ENCODE data around the gene AXIN1. TPM values are rescaled to one million over a fixed set of nuclear protein-coding genes. Genes with fewer than 3 reads are reported as not detected.

AXIN1 gene
- total and polyA plus RNA-seq, 9 of the 15 experiments (the other 6 are each of a cell fraction or from before 2014, with no cell fraction given) = 0.42 to 58.0 (median 25.9) TPM

DNA sequence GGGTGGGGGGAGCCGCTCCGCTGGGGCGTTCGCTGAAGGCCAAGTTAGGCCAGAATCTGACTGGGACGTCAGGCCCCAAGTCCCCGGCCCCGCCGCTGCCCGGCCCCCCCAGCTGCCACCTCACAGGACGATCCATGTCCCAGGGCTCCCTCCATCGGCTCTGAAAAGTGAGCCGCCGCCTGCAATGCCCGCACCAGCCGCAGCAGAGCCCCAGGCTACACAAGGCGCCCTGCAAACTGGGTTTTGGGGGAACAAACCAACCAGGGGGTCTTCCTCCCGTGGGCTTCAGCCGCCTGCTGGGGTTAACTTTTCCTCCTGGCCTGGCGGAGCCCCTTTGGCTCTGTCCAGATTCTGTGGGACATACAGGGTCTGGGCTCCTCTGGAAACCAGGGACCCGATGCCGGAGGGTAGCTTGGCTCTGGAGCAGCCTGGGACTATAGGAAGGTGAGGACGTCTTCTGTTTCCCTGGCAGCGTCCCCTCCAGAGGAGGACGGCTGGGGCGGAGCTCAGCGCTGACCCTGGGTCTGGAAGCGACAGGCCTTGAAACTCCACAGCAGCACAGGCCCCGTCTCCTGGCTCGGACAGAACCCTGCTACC is 45.3 kb upstream of the AXIN1 start (continued):
- TF ChIP-seq MNT (conservative IDR thresholded peaks at IDR 0.05) (no peak), EP400 (IDR thresholded peaks at IDR 0.05) (peak; percentile 44), CBX8 (IDR thresholded peaks at IDR 0.05; ENCODE audit: borderline replicate concordance, extremely low read depth, low read depth, low read length, poor library complexity, severe bottlenecking) (no peak), DMBX1 (CRISPR knock-in tag; IDR thresholded peaks at IDR 0.05; ENCODE audit: borderline replicate concordance) (no peak), CREM (IDR thresholded peaks at IDR 0.05; ENCODE audit: low read depth) (peak; percentile 24; the same call in 1 of the 2 replicates), ZKSCAN8 (CRISPR knock-in tag; IDR thresholded peaks at IDR 0.05) (no peak), RBM17 (IDR thresholded peaks at IDR 0.05; ENCODE audit: borderline replicate concordance, low read depth, low read length) (no peak), NR2C1 (IDR thresholded peaks at IDR 0.05) (no peak), NR2C1 (tag; IDR thresholded peaks at IDR 0.05) (no peak), NUFIP1 (IDR thresholded peaks at IDR 0.05; ENCODE audit: partially characterized antibody) (no peak), ATF3 (IDR thresholded peaks at IDR 0.05) (no peak), ATF3 (CRISPR knock-in tag; conservative IDR thresholded peaks at IDR 0.05) (no peak), ZNF76 (CRISPR knock-in tag; IDR thresholded peaks at IDR 0.05; ENCODE audit: borderline replicate concordance) (no peak), HNRNPK (IDR thresholded peaks at IDR 0.05; ENCODE audit: low read depth, low read length, poor library complexity, severe bottlenecking) (peak; percentile 78), U2AF1 (optimal IDR thresholded peaks at IDR 0.05; ENCODE audit: low read depth, low read length) (no peak), ZNF140 (CRISPR knock-in tag; IDR thresholded peaks at IDR 0.05) (no peak), ZC3H4 (CRISPR knock-in tag; IDR thresholded peaks at IDR 0.05; ENCODE audit: borderline replicate concordance) (no peak), ZNF717 (CRISPR knock-in tag; IDR thresholded peaks at IDR 0.05) (no peak), MAZ (CRISPR knock-in tag; conservative IDR thresholded peaks at IDR 0.05 in 1 of 2, IDR thresholded peaks at IDR 0.05 in 1 of 2) (0 out of 4 replicates have a peak, but pooled peaks of 1 of the 2 experiments have one; percentile 26), ZFX (CRISPR knock-in tag; IDR thresholded peaks at IDR 0.05) (peak; percentile 15; the same call in 1 of the 2 replicates)
- TF ChIP-seq, protein P1, sequence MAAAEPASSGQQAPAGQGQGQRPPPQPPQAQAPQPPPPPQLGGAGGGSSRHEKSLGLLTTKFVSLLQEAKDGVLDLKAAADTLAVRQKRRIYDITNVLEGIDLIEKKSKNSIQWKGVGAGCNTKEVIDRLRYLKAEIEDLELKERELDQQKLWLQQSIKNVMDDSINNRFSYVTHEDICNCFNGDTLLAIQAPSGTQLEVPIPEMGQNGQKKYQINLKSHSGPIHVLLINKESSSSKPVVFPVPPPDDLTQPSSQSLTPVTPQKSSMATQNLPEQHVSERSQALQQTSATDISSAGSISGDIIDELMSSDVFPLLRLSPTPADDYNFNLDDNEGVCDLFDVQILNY (CRISPR knock-in tag; IDR thresholded peaks at IDR 0.05) = no peak
- TF ChIP-seq, protein P2, sequence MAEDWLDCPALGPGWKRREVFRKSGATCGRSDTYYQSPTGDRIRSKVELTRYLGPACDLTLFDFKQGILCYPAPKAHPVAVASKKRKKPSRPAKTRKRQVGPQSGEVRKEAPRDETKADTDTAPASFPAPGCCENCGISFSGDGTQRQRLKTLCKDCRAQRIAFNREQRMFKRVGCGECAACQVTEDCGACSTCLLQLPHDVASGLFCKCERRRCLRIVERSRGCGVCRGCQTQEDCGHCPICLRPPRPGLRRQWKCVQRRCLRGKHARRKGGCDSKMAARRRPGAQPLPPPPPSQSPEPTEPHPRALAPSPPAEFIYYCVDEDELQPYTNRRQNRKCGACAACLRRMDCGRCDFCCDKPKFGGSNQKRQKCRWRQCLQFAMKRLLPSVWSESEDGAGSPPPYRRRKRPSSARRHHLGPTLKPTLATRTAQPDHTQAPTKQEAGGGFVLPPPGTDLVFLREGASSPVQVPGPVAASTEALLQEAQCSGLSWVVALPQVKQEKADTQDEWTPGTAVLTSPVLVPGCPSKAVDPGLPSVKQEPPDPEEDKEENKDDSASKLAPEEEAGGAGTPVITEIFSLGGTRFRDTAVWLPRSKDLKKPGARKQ (CRISPR knock-in tag; IDR thresholded peaks at IDR 0.05) = no peak
- TF ChIP-seq, protein P3, sequence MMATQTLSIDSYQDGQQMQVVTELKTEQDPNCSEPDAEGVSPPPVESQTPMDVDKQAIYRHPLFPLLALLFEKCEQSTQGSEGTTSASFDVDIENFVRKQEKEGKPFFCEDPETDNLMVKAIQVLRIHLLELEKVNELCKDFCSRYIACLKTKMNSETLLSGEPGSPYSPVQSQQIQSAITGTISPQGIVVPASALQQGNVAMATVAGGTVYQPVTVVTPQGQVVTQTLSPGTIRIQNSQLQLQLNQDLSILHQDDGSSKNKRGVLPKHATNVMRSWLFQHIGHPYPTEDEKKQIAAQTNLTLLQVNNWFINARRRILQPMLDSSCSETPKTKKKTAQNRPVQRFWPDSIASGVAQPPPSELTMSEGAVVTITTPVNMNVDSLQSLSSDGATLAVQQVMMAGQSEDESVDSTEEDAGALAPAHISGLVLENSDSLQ (IDR thresholded peaks at IDR 0.05) = no peak

Data from K562 (cell line).